ENCODE results near the gene CATSPERZ. TPM values are rescaled to one million over a fixed set of nuclear protein-coding genes. Genes with fewer than 3 reads are reported as not detected.
A peak's percentile ranks its signal among the peaks of the same experiment; 100 is the strongest.

The CATSPERZ gene
- total and polyA plus RNA-seq, 9 donors = not detected

GRCh38 chr11:64324692-64325469, 24.7 kb downstream of the CATSPERZ start:
- Histone ChIP-seq H3K4me1 (ENCODE audit: insufficient read depth) (peaks cover 6% of the 10 kb centered on the region), H3K27me3 (no peaks in the 10 kb centered on the region), H3K9me3 (no peaks in the 10 kb centered on the region), H3K4me3 (no peak overlapping the region), H3K36me3 (no peaks in the 10 kb centered on the region), H3K27ac (no peak overlapping the region)
- WGBS, 3 donors = 76 to 84% (median 77%) methylated on average over 11 of the region's 11 CpGs
- no peak for TF ChIP-seq CTCF (IDR thresholded peaks at IDR 0.05)
- DNase-seq = no peak
- intact Hi-C loops (cut with DNase I) = no loop called here

GRCh38 chr11:64327375-64327774, 27.2 kb downstream of the CATSPERZ start:
- Histone ChIP-seq H3K27ac (no peak overlapping the region), H3K9me3 (no peaks in the 10 kb centered on the region), H3K4me3 (no peak overlapping the region), H3K27me3 (no peaks in the 10 kb centered on the region), H3K36me3 (no peaks in the 10 kb centered on the region), H3K4me1 (ENCODE audit: insufficient read depth) (peaks cover 9% of the 10 kb centered on the region)
- no peak for TF ChIP-seq EP300 (IDR thresholded peaks at IDR 0.05)
- intact Hi-C loops (cut with DNase I) = no loop called here
- no peak for DNase-seq
- WGBS, 3 donors = 83 to 96% (median 94%) methylated on average over 2 of the region's 2 CpGs

DNA sequence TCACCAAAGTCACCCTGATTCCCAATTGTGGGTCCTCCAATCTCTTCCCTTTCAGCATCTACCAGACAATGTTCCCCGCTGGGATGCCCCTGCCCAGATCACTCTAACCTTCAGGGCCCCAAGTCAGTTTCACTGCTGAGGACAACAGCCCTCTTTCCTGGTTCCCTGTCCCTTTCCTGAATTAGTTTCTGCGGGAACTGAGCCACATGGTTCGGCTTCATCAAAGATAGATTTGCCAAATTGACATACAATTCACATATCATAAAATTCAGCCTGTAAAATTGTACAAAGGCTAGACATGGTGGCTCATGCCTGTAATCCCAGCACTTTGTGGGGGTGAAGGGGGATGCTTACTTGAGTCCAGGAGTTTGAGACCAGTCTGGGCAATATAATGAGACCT, 27.8 kb downstream of the CATSPERZ start:
- TF ChIP-seq CTCF (IDR thresholded peaks at IDR 0.05) (no peak), EP300 (IDR thresholded peaks at IDR 0.05) (no peak), POLR2A (IDR thresholded peaks at IDR 0.05) (no peak)
- Histone ChIP-seq H3K9me3 (no peaks in the 10 kb centered on the region), H3K4me3 (no peak overlapping the region), H3K27ac (no peak overlapping the region), H3K4me1 (ENCODE audit: insufficient read depth) (peaks cover 9% of the 10 kb centered on the region), H3K36me3 (no peaks in the 10 kb centered on the region), H3K27me3 (no peaks in the 10 kb centered on the region)
- intact Hi-C loops (cut with DNase I) = no loop called here
- WGBS, 3 donors = 71 to 87% (median 84%) methylated on average over 3 of the region's 3 CpGs
- no peak for DNase-seq

- Histone ChIP-seq H3K27me3 (no peaks in the 10 kb centered on the region), H3K27ac (no peak overlapping the region), H3K9me3 (no peaks in the 10 kb centered on the region), H3K4me3 (no peak overlapping the region), H3K36me3 (no peaks in the 10 kb centered on the region), H3K4me1 (ENCODE audit: insufficient read depth) (peaks cover 9% of the 10 kb centered on the region)
- 71 to 83% (median 79%) methylated on average over 11 of the region's 11 CpGs for WGBS, 3 donors
- no peak for TF ChIP-seq POLR2A (IDR thresholded peaks at IDR 0.05)
- no peak for TF ChIP-seq CTCF (IDR thresholded peaks at IDR 0.05)
- TF ChIP-seq EP300 (IDR thresholded peaks at IDR 0.05) = no peak
- intact Hi-C loops (cut with DNase I) = no loop called here
- no peak for DNase-seq
Measured at GRCh38 chr11:64330888-64331287, 30.7 kb downstream of the CATSPERZ start.

DNA sequence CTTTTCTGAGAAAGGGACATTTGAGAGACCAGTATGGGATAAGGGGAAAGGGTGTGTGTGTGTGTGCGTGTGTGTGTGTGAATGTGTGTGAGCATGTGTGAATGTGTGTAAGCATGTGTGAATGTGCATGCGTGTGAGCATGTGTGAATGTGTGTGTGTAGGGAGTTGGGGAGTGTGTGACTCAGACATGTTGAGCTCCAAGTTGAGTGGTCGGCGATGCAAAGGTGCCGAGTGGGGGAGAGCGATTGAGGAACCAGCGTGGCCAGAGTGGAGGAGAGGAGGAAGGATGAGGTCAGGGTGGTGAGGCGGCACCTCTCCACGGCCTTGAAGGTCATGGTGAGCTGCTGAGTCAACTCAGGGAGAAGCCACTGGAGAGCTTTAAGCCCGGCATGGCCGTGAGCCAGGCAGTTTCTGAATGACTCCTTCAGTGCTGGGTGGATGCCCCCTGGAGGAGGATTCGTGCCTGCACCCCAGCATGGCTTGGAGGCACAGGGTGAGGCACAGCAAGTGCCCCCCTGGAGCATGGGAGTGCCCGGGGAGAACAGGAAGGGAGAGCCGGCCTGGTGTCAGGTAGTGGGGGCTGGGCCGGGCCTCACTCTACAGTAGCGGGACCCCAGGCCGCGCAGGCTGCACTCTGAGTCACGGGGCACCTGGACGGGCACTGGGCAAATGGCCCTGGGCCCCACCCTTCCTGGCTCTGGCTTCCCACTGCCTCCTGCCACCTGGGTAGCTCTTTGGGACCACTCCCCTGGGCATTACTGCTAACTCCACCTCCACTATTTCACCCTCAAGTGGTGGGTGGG, 31.6 kb downstream of the CATSPERZ start:
- no peak overlapping the region for H3K4me3 ChIP-seq

More for the DNA sequence above, 31.6 kb downstream of the CATSPERZ start:
- no peaks in the 10 kb centered on the region for H3K27me3 ChIP-seq
- no peaks in the 10 kb centered on the region for H3K36me3 ChIP-seq
- intact Hi-C loops (cut with DNase I) = no loop called here
- peaks cover 9% of the 10 kb centered on the region for H3K4me1 ChIP-seq (ENCODE audit: insufficient read depth)
- 30 to 37% (median 31%) methylated on average over 19 to 20 of the region's 20 CpGs for WGBS, 3 donors
- peak in 3 of 5 donors; percentile 53 to 78 (median 68) for DNase-seq
- no peaks in the 10 kb centered on the region for H3K9me3 ChIP-seq
- H3K27ac ChIP-seq = no peak overlapping the region
- TF ChIP-seq POLR2A (IDR thresholded peaks at IDR 0.05) (no peak), CTCF (IDR thresholded peaks at IDR 0.05) (peak in 1 of 3 donors; percentile 11)

All from ovary (tissue), 9 donors.